Kidney (tissue), 14 donors: ENCODE measurements around the gene HIPK2. TPM values are rescaled to one million over a fixed set of nuclear protein-coding genes. Genes with fewer than 3 reads are reported as not detected.

Source experiments
- DNase-seq, 5 donors: peaks; one replicate each; pipeline ENCODE4 v3.0.0-alpha.2; 2013 to 2020
- FAIRE-seq: peaks from 2 replicates; lab custom pipeline; 2012; peaks lifted over from hg19 to GRCh38; lab: Jason Lieb, UNC
- H3K27ac ChIP-seq, 2 donors: one replicate each; pipeline ENCODE4 v1.7.0; 2013; ENCODE audit warnings: low read depth in 2 of 2, low read length in 2 of 2, inconsistent platforms in 1 of 2
- H3K27me3 ChIP-seq: one replicate; pipeline ENCODE4 v1.7.1; 2013; ENCODE audit warnings: low read length, inconsistent platforms; ENCODE audit not compliant: control insufficient read depth, insufficient read depth
- H3K36me3 ChIP-seq, 3 donors: one replicate each; pipeline versions ENCODE4 v1.7.0 to v1.7.1; 2013; ENCODE audit warnings: low read length in 3 of 3, control low read depth in 1 of 3, inconsistent platforms in 1 of 3; ENCODE audit not compliant: insufficient read depth in 3 of 3, control insufficient read depth in 2 of 3
- H3K4me1 ChIP-seq, 3 donors: one replicate each; pipeline versions ENCODE4 v1.7.0 to v1.7.1; 2013; ENCODE audit warnings: low read length in 3 of 3, inconsistent platforms in 1 of 3, low read depth in 1 of 3; ENCODE audit not compliant: control insufficient read depth in 2 of 3, insufficient read depth in 2 of 3
- H3K4me3 ChIP-seq, 3 donors: one replicate each; pipeline versions ENCODE4 v1.7.0 to v1.8.1; 2013; ENCODE audit warnings: low read length in 3 of 3, control low read depth in 1 of 3, inconsistent platforms in 1 of 3
- H3K9ac ChIP-seq, 3 donors: one replicate each; pipeline versions ENCODE4 v1.7.0 to v1.7.1; 2013; ENCODE audit warnings: low read length in 3 of 3, control low read depth in 1 of 3, inconsistent platforms in 1 of 3
- H3K9me3 ChIP-seq, 3 donors: one replicate each; pipeline versions ENCODE4 v1.7.0 to v1.7.1; 2013; ENCODE audit warnings: low read length in 3 of 3, control low read depth in 1 of 3, inconsistent platforms in 1 of 3; ENCODE audit not compliant: control insufficient read depth in 2 of 3, insufficient read depth in 1 of 3
- CTCF ChIP-seq: IDR thresholded peaks from 3 replicates; pipeline ENCODE4 v1.5.1; 2012; ENCODE audit warnings: mild to moderate bottlenecking, moderate library complexity, borderline replicate concordance; ENCODE audit not compliant: insufficient read depth; ENCODE audit errors: extremely low read depth
- intact Hi-C: fragments of 100-400 bp; cut with DNase I; formaldehyde crosslinking; loops from one replicate; pipeline ENCODE4 v1.11.1; 2022
- polyA plus RNA-seq: library from polyadenylated mRNA; stranded (reverse); fragments of 350-450 nt; fragmentation: Illumina TruSeq; extraction: RNeasy Lipid Tissue Mini Kit (QIAGEN cat#74804); gene quantifications from one replicate; pipeline ENCODE4 v1.2.3, GENCODE V29; 2014; ENCODE audit warnings: low read depth, low replicate concordance; ENCODE audit not compliant: insufficient read depth
- total RNA-seq: library from RNA; stranded (reverse); fragmentation: NEBNext Ultra II Directional; extraction: Animal tissue kit (Norgen Biotek cat#: 25700); gene quantifications from one replicate; pipeline ENCODE4 v1.2.1, GENCODE V29; 2021
- donor health status: control.
- donor health status: control.
- donor health status: control.
- donor health status: control.
- donor health status: control.
- donor health status: DM: yes; HTN: yes; CAD: no.
- donor health status: Normal renal cell carcinoma (clear cell type).

Gene HIPK2
- total and polyA plus RNA-seq, 2 donors from 2014 or later = 9.6 to 153 TPM

GRCh38 chr7:139567647-139568345, 210.0 kb downstream of the HIPK2 start:
- H3K27ac ChIP-seq = no peak overlapping the region
- FAIRE-seq = no peak
- no peaks in the 10 kb centered on the region for H3K9me3 ChIP-seq
- H3K27me3 ChIP-seq = no peaks in the 10 kb centered on the region
- H3K36me3 ChIP-seq = peaks cover 0 to 2% (median 0%) of the 10 kb centered on the region in 3 donors
- no peaks in the 10 kb centered on the region for H3K4me1 ChIP-seq
- no peak overlapping the region for H3K4me3 ChIP-seq
- no peak overlapping the region for H3K9ac ChIP-seq
- TF ChIP-seq CTCF = no peak
- intact Hi-C loops = no loop called here
- DNase-seq = no peak

GRCh38 chr7:139566736-139567646, 210.8 kb downstream of the HIPK2 start:
- no peak for FAIRE-seq
- intact Hi-C loops = no loop called here
- H3K9me3 ChIP-seq = no peaks in the 10 kb centered on the region
- H3K27ac ChIP-seq = no peak overlapping the region
- no peak for DNase-seq
- H3K4me1 ChIP-seq = no peaks in the 10 kb centered on the region
- no peaks in the 10 kb centered on the region for H3K27me3 ChIP-seq
- H3K9ac ChIP-seq = no peak overlapping the region
- peaks cover 0 to 2% (median 0%) of the 10 kb centered on the region in 3 donors for H3K36me3 ChIP-seq
- TF ChIP-seq CTCF = no peak
- no peak overlapping the region for H3K4me3 ChIP-seq

- Histone ChIP-seq H3K27ac (no peak overlapping the region), H3K36me3 (peaks cover 0 to 2% (median 0%) of the 10 kb centered on the region in 3 donors), H3K9ac (no peak overlapping the region), H3K27me3 (no peaks in the 10 kb centered on the region), H3K4me3 (no peak overlapping the region), H3K4me1 (no peaks in the 10 kb centered on the region), H3K9me3 (no peaks in the 10 kb centered on the region)
- TF ChIP-seq CTCF = no peak
- FAIRE-seq (no peak), DNase-seq (no peak)
- intact Hi-C loops = no loop called here
Measured at GRCh38 chr7:139566075-139566474, 211.7 kb downstream of the HIPK2 start.
